ENCODE data around the gene KCND1.
A peak's percentile ranks its signal among the peaks of the same experiment; 100 is the strongest.

The KCND1 gene

DNA sequence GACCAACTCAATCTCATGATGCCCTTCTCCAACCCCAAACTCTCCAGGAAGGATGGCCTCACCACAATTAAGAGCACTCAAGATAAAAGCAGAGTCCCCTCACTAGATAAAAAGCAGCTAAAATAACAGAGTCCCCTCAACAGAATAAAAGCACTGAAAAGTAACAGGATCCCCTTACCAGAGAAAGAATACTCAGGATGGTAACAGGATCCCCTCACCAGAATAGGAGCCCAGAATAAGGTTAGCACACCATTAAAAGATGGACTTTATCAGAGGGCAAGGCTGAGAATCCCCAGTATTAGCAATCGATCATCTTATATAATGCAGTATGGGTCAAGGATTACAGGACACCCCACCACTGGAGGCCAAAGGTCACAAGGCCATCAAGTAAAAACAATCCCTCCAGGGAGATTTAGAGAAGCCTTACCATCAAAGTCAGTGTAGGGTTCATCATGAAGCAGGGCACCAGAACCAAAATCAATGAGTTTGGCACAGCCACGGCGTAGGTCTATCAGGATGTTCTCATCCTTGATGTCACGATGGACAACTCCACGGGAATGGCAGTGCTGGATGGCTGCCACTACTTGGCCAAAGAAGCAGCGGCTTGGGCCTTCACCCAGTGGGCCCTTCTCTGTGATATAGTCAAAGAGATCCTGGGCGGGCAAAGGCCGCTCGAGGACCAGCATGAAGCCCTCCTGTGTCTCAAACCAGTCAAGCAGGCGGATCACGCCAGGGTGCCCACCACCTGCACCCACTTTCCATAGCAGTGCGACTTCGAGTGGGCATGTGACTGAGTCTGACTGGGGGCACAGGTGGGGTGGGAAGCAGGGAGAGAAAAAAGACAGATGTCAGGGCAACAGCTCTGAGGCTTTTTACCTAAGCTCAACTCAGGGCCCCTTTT is 56.8 kb downstream of the KCND1 start:
- no peak for TF ChIP-seq REST (IDR thresholded peaks at IDR 0.05; ENCODE audit: low read depth)
- no peak for TF ChIP-seq EGR1 (IDR thresholded peaks at IDR 0.05)

GRCh38 chrX:48913605-48914366 is 57.9 kb downstream of the KCND1 start:
- TF ChIP-seq EP300 (IDR thresholded peaks at IDR 0.05; ENCODE audit: borderline replicate concordance) (no peak), CREB1 (IDR thresholded peaks at IDR 0.05; ENCODE audit: low read depth) (no peak), TCF12 (IDR thresholded peaks at IDR 0.05; ENCODE audit: low read depth) (no peak), REST (IDR thresholded peaks at IDR 0.05; ENCODE audit: low read depth) (no peak), FOXM1 (IDR thresholded peaks at IDR 0.05; ENCODE audit: borderline replicate concordance, low read depth) (no peak), NFIC (IDR thresholded peaks at IDR 0.05) (no peak)
- TF ChIP-seq, protein P1, sequence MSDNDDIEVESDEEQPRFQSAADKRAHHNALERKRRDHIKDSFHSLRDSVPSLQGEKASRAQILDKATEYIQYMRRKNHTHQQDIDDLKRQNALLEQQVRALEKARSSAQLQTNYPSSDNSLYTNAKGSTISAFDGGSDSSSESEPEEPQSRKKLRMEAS (IDR thresholded peaks at IDR 0.05): no peak

DNA sequence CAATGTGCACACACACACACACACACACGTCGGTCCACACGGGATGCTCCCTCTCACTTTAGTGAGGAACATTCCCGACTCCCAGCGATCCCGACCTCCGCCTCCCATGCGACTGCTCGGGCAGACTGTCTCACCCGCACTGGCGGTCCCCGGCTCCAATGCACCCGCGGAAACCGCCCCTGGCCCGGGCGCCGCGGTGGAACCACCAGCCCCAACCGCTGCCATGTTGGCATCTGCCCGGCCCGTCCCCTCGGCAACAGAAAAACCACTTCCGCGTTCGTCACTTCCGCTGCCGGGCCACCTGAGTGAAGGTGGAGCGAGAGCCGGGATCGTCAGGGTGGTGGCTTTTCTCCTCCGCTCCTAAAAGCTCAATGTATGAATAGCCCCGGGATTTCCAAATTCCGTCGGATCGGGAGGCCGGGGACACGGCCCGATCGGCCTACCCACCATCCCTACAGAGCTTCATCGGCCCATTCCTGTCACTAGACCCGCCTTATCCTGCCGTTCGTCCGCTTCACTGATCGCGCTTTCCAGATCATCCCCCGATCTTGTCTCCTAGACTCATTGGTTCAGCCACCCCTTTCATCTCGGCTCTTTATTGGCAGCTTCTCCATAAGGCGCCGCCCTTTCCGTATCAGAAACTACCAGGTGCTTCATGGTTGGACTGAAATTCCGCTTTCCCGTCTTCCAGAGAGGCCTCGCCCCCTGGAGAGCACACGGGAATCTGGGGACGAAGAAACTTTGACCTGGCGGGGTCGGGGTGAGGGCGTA is 60.0 kb downstream of the KCND1 start, which contains the start of gene SLC35A2:
Gene SLC35A2, minus strand, starts transcription at position 235 of the 771 bp plus-strand sequence. Its CDS starts 10 bp downstream, at position 225.
- TF ChIP-seq EGR1 (IDR thresholded peaks at IDR 0.05) (no peak), REST (IDR thresholded peaks at IDR 0.05; ENCODE audit: low read depth) (no peak), CEBPB (IDR thresholded peaks at IDR 0.05) (no peak), TCF12 (IDR thresholded peaks at IDR 0.05; ENCODE audit: low read depth) (no peak), TAF1 (IDR thresholded peaks at IDR 0.05; ENCODE audit: low read depth) (peak; percentile 64), ZBTB7A (IDR thresholded peaks at IDR 0.05; ENCODE audit: low read depth) (no peak), TEAD4 (IDR thresholded peaks at IDR 0.05) (no peak), CREB1 (IDR thresholded peaks at IDR 0.05; ENCODE audit: low read depth) (peak; percentile 71; the same call in 1 of the 2 replicates), USF1 (IDR thresholded peaks at IDR 0.05) (peak; percentile 53), FOXM1 (IDR thresholded peaks at IDR 0.05; ENCODE audit: borderline replicate concordance, low read depth) (no peak), YY1 (IDR thresholded peaks at IDR 0.05; ENCODE audit: low read depth) (peak; percentile 88), EP300 (IDR thresholded peaks at IDR 0.05; ENCODE audit: borderline replicate concordance) (no peak), RAD21 (IDR thresholded peaks at IDR 0.05; ENCODE audit: low read depth) (no peak), NFIC (IDR thresholded peaks at IDR 0.05) (no peak)
- TF ChIP-seq, protein P1 (IDR thresholded peaks at IDR 0.05): peak; percentile 16
